Thyroid gland (tissue), 4 donors: ENCODE measurements around the gene WDFY2. TPM values are rescaled to one million over a fixed set of nuclear protein-coding genes. Genes with fewer than 3 reads are reported as not detected.

ENCODE experiments used
- DNase-seq, 2 donors: peaks; one replicate each; pipeline ENCODE4 v3.0.0-alpha.2; 2019
- H3K27ac ChIP-seq, 3 donors: fragments of 200-600 bp; sonication (generic); 1 replicate in 2 of 3; 2 replicates in 1 of 3; pipeline ENCODE4 v1.5.1; 2016 to 2019; ENCODE audit warnings: mild to moderate bottlenecking in 1 of 3, moderate library complexity in 1 of 3
- H3K27me3 ChIP-seq: fragments of 200-600 bp; sonication (generic); one replicate; pipeline ENCODE4 v1.5.1; 2019
- H3K36me3 ChIP-seq, 2 donors: fragments of 200-600 bp; sonication (generic); one replicate each; pipeline ENCODE4 v1.5.1; 2016 to 2019
- H3K4me1 ChIP-seq, 2 donors: fragments of 200-600 bp; sonication (generic); one replicate each; pipeline ENCODE4 v1.5.1; 2017 to 2019
- H3K4me3 ChIP-seq, 3 donors: fragments of 200-600 bp; sonication (generic); replicated peaks in 1 of 3; 1 replicate in 2 of 3; 2 replicates in 1 of 3; pipeline ENCODE4 v1.5.1; 2016; ENCODE audit warnings: mild to moderate bottlenecking in 1 of 3
- H3K9me3 ChIP-seq: fragments of 200-600 bp; sonication (generic); one replicate; pipeline ENCODE4 v1.5.1; 2017
- CTCF ChIP-seq, 6 experiments: fragments of 200-600 bp in 3 of 6; fragments of 450-650 bp in 3 of 6; sonication (generic) in 3 of 6; IDR thresholded peaks; one replicate each; pipeline ENCODE4 v1.5.1; 2016 to 2019; ENCODE audit warnings: antibody characterized with exemption in 6 of 6, mild to moderate bottlenecking in 2 of 6, inconsistent platforms in 1 of 6, moderate library complexity in 1 of 6
- POLR2A ChIP-seq, 2 donors: fragments of 450-650 bp; IDR thresholded peaks; one replicate each; pipeline ENCODE4 v1.6.1; 2017; ENCODE audit warnings: antibody characterized with exemption in 2 of 2, mild to moderate bottlenecking in 2 of 2, moderate library complexity in 1 of 2
- WGBS, 2 donors: methylation state at CpG; one replicate each; pipeline ENCODE4 v1.1.5; 2017; 5-methylcytosine and 5-hydroxymethylcytosine counted together
- intact Hi-C: fragments of 100-400 bp; cut with DNase I; formaldehyde crosslinking; loops from one replicate; pipeline ENCODE4 v1.15.1; 2023
- total RNA-seq, 4 donors: library from RNA; depleted of rRNA; stranded (reverse); fragments of >200 nt; gene quantifications; one replicate each; pipeline ENCODE4 v1.2.3, GENCODE V29; 2016

WDFY2 gene
- total RNA-seq, 4 donors from 2014 or later = 15.8 to 23.9 (median 20.9) TPM

DNA sequence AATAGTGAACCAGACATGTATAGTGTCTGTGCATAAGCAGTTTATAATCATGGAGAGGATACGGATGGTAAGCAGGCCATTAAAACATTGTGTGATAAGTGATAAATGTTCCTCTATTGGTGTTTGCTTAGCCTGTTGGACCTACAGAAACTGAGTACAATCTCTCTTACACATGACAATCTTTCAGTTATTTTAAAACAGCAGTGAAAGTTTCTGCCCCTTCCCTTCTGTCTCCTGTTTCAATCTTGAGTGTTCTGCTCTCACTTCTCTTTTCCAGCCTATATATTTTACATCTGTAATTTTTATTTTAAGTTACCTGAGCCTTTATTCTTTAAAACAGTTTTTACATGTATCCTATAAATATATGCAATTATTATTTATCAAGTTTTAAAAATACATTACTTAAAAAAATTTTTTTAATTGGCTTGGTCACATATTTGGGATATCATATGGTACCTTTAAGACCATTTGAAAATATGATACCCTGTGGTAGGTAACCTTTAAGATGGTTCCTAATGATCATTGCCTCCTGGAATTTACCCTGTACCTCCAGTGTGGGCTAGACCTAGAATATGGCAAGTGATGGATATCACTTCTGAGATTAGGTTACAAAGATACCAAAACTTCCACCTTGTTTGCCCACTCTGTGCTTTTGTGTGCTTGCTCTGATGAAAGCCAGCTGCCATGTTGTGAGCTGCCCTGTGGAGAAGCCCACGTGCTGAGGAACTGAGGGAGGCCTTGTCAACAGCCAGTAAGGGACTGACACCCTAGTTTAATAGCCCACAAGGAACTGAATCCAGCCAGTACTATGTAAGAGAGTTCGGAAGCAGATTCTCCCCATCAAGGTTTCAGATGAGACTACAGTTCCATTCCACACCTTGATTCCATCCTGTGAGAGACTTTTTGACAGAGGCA lies 120.4 kb downstream of the WDFY2 start:
- 88 to 96% methylated on average over 3 of the region's 3 CpGs for WGBS, 2 donors

DNA sequence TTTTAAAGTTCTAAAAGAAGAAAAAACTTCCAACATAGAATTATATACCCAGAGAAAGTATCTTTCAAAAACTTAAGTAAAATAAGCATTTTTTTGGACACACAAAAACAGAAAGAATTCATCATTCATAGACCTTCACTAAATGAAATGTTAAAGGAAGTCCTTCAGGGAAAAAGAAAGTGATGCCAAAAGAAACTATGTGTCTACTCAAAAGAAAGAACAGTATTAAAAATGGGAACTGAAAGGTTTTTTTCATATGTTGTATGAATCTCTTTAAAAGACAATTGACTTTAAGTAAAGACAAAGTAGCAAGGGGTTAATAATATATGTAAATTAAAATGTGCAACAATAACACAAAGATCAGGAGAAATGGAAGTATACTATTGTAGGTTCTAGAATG lies 123.2 kb downstream of the WDFY2 start:
- no peak for DNase-seq
- H3K27me3 ChIP-seq = no peaks in the 10 kb centered on the region
- H3K4me1 ChIP-seq = no peaks in the 10 kb centered on the region
- TF ChIP-seq POLR2A (IDR thresholded peaks at IDR 0.05) = no peak
- no peaks in the 10 kb centered on the region for H3K36me3 ChIP-seq
- H3K27ac ChIP-seq = no peak overlapping the region
- intact Hi-C loops = no loop called here
- no peak overlapping the region for H3K4me3 ChIP-seq
- H3K9me3 ChIP-seq = no peaks in the 10 kb centered on the region

More for the DNA sequence above, 120.4 kb downstream of the WDFY2 start:
- H3K36me3 ChIP-seq = no peaks in the 10 kb centered on the region
- no peaks in the 10 kb centered on the region for H3K9me3 ChIP-seq
- DNase-seq = no peak
- no peaks in the 10 kb centered on the region for H3K27me3 ChIP-seq
- H3K4me1 ChIP-seq = no peaks in the 10 kb centered on the region
- TF ChIP-seq CTCF (IDR thresholded peaks at IDR 0.05) (no peak), POLR2A (IDR thresholded peaks at IDR 0.05) (no peak)
- intact Hi-C loops = no loop called here
- H3K27ac ChIP-seq = no peak overlapping the region
- no peak overlapping the region for H3K4me3 ChIP-seq

GRCh38 chr13:51713807-51714206 lies 129.5 kb downstream of the WDFY2 start:
- Histone ChIP-seq H3K4me3 (no peak overlapping the region), H3K27ac (no peak overlapping the region), H3K36me3 (no peaks in the 10 kb centered on the region), H3K4me1 (no peaks in the 10 kb centered on the region), H3K27me3 (no peaks in the 10 kb centered on the region), H3K9me3 (no peaks in the 10 kb centered on the region)
- 92 to 95% methylated on average over 1 of the region's 1 CpG for WGBS, 2 donors
- TF ChIP-seq POLR2A (IDR thresholded peaks at IDR 0.05) = no peak
- no peak for TF ChIP-seq CTCF (IDR thresholded peaks at IDR 0.05)
- intact Hi-C loops = no loop called here
- no peak for DNase-seq

- H3K9me3 ChIP-seq = no peaks in the 10 kb centered on the region
- DNase-seq = no peak
- no peaks in the 10 kb centered on the region for H3K27me3 ChIP-seq
- H3K36me3 ChIP-seq = no peaks in the 10 kb centered on the region
- 82 to 87% methylated on average over 2 of the region's 2 CpGs for WGBS, 2 donors
- TF ChIP-seq POLR2A (IDR thresholded peaks at IDR 0.05) (no peak), CTCF (IDR thresholded peaks at IDR 0.05) (no peak)
- H3K27ac ChIP-seq = no peak overlapping the region
- H3K4me1 ChIP-seq = no peaks in the 10 kb centered on the region
- intact Hi-C loops = no loop called here
- H3K4me3 ChIP-seq = no peak overlapping the region
Measured at GRCh38 chr13:51714663-51715168, 130.5 kb downstream of the WDFY2 start.

DNA sequence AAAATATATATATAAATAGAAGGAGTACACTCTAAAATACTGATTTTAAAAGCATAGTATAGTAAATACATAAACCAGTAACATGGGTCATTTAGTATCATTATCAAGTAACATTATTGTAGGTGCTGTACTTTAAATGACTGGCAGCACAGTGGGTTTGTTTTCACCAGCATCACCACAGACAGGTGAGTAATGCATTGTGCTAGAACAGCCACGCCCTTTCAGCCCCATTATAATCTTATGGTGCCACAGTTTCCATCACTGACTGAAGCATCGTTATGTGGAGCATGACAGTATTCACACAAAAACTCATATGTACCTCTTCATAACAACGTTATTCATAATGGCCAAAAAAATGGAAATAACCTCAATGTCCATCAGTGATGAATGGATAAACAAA lies 131.4 kb downstream of the WDFY2 start:
- intact Hi-C loops = no loop called here
- 95% methylated on average over 3 of the region's 3 CpGs for WGBS, 2 donors
- Histone ChIP-seq H3K4me1 (no peaks in the 10 kb centered on the region), H3K36me3 (no peaks in the 10 kb centered on the region), H3K27me3 (no peaks in the 10 kb centered on the region), H3K27ac (no peak overlapping the region), H3K9me3 (no peaks in the 10 kb centered on the region), H3K4me3 (no peak overlapping the region)
- TF ChIP-seq POLR2A (IDR thresholded peaks at IDR 0.05) = no peak
- DNase-seq = no peak

DNA sequence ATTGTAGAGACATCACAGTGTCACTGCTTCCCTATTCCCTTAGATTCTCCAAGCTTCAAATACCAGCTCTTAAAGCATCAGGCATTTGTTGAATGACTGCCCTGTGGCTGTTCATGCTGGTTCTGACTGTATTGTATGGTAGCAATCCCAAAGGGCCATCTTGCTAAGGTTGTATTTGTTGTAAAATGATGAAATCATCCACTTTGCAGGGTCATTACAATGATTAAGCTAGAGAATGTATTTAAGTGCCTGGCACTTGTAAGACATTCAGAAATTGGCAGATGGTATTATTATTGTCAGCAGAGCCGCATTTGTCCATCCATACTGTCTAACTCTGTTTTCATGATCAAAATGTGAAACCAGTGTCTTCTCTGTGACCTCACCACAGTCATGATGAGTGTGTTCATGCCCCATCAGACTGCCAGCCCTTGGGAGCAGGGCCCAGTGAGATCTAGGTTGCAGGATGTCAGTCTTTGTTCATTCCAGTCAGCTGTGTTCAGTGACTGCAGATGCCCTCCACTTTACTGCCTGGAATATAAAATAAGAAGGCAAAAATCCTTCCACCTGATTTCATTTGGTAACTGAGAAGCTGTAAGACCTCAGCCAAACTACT lies 133.6 kb downstream of the WDFY2 start:
- Histone ChIP-seq H3K4me1 (peaks cover 8% of the 10 kb centered on the region in 2 donors), H3K9me3 (no peaks in the 10 kb centered on the region), H3K27me3 (no peaks in the 10 kb centered on the region), H3K27ac (no peak overlapping the region), H3K4me3 (no peak overlapping the region), H3K36me3 (no peaks in the 10 kb centered on the region)
- no peak for DNase-seq
- intact Hi-C loops = no loop called here
- TF ChIP-seq POLR2A (IDR thresholded peaks at IDR 0.05) (no peak), CTCF (IDR thresholded peaks at IDR 0.05) (no peak)
- 91 to 92% methylated on average over 1 of the region's 1 CpG for WGBS, 2 donors
